H9 (cell line): ENCODE data around the gene TMEM132D. TPM values are rescaled to one million over a fixed set of nuclear protein-coding genes. Genes with fewer than 3 reads are reported as not detected.

Experiments used
- DNase-seq: peaks from one replicate; pipeline ENCODE4 v3.0.0-alpha.2; 2017
- H2AFZ ChIP-seq: one replicate; pipeline ENCODE4 v1.6.1; 2013; ENCODE audit warnings: mild to moderate bottlenecking, low read length, control low read depth, moderate library complexity
- H2AK5ac ChIP-seq: 2 replicates; pipeline ENCODE4 v1.6.1; 2013; ENCODE audit warnings: low read length, control low read depth, mixed read lengths; ENCODE audit not compliant: insufficient read length
- H2BK120ac ChIP-seq: one replicate; pipeline ENCODE4 v1.6.1; 2013; ENCODE audit warnings: low read depth, mild to moderate bottlenecking, low read length, control low read depth, inconsistent platforms; ENCODE audit not compliant: poor library complexity, severe bottlenecking
- H2BK12ac ChIP-seq: 2 replicates; pipeline ENCODE4 v1.6.1; 2013; ENCODE audit warnings: low read length, control low read depth, mixed read lengths, low read depth; ENCODE audit not compliant: insufficient read length
- H2BK15ac ChIP-seq: 2 replicates; pipeline ENCODE4 v1.6.1; 2013; ENCODE audit warnings: low read depth, low read length, control low read depth
- H2BK20ac ChIP-seq: one replicate; pipeline ENCODE4 v1.6.1; 2013; ENCODE audit warnings: low read depth, mild to moderate bottlenecking, low read length, control low read depth, inconsistent platforms; ENCODE audit not compliant: poor library complexity, severe bottlenecking
- H2BK5ac ChIP-seq: 2 replicates; pipeline ENCODE4 v1.6.1; 2013; ENCODE audit warnings: low read length, control low read depth, mixed read lengths; ENCODE audit not compliant: insufficient read length
- H3K14ac ChIP-seq: 2 replicates; pipeline ENCODE4 v1.6.1; 2013; ENCODE audit warnings: low read length, control low read depth; ENCODE audit not compliant: insufficient read depth
- H3K18ac ChIP-seq: 2 replicates; pipeline ENCODE4 v1.6.1; 2013; ENCODE audit warnings: low read depth, mild to moderate bottlenecking, mixed read lengths, low read length, control low read depth; ENCODE audit not compliant: insufficient read length
- H3K23ac ChIP-seq: 2 replicates; pipeline ENCODE4 v1.6.1; 2013; ENCODE audit warnings: low read length, control low read depth, mixed read lengths, low read depth; ENCODE audit not compliant: insufficient read length
- H3K23me2 ChIP-seq: 2 replicates; pipeline ENCODE4 v1.6.1; 2013; ENCODE audit warnings: low read depth, mild to moderate bottlenecking, mixed read lengths, low read length, control low read depth; ENCODE audit not compliant: insufficient read length, poor library complexity, severe bottlenecking
- H3K27ac ChIP-seq: 2 replicates; pipeline ENCODE4 v1.5.1; 2013; ENCODE audit warnings: low read length, control low read depth, mixed read lengths, low read depth; ENCODE audit not compliant: insufficient read length
- H3K27me3 ChIP-seq: 2 replicates; pipeline ENCODE4 v1.6.1; 2013; ENCODE audit warnings: low read length, control low read depth, inconsistent platforms; ENCODE audit not compliant: insufficient read depth
- H3K4ac ChIP-seq: 2 replicates; pipeline ENCODE4 v1.6.1; 2013; ENCODE audit warnings: low read depth, mild to moderate bottlenecking, control low read depth, inconsistent platforms, low read length, moderate library complexity
- H3K4me1 ChIP-seq: 2 replicates; pipeline ENCODE4 v1.6.1; 2013; ENCODE audit warnings: low read length, control low read depth, inconsistent platforms; ENCODE audit not compliant: insufficient read depth
- H3K4me2 ChIP-seq: 2 replicates; pipeline ENCODE4 v1.6.1; 2013; ENCODE audit warnings: low read length, control low read depth, mixed read lengths; ENCODE audit not compliant: insufficient read length, insufficient read depth
- H3K56ac ChIP-seq: 2 replicates; pipeline ENCODE4 v1.6.1; 2013; ENCODE audit warnings: low read depth, mild to moderate bottlenecking, mixed read lengths, low read length, control low read depth; ENCODE audit not compliant: insufficient read length
- H3K79me1 ChIP-seq: 2 replicates; pipeline ENCODE4 v1.6.1; 2013; ENCODE audit warnings: low read depth, mild to moderate bottlenecking, moderate library complexity, low read length, control low read depth, inconsistent platforms; ENCODE audit not compliant: insufficient read depth, poor library complexity, severe bottlenecking
- H3K79me2 ChIP-seq: 2 replicates; pipeline ENCODE4 v1.6.1; 2013; ENCODE audit warnings: low read length, control low read depth, inconsistent platforms; ENCODE audit not compliant: insufficient read depth
- H3K9ac ChIP-seq: 2 replicates; pipeline ENCODE4 v1.6.1; 2013; ENCODE audit warnings: low read length, control low read depth, mixed read lengths; ENCODE audit not compliant: insufficient read length; ENCODE audit errors: extremely low read depth
- H3K9me3 ChIP-seq: one replicate; pipeline ENCODE4 v1.6.1; 2013; ENCODE audit warnings: low read depth, low read length, inconsistent platforms; ENCODE audit not compliant: control insufficient read depth
- H3T11ph ChIP-seq: one replicate; pipeline ENCODE4 v1.6.1; 2013; ENCODE audit warnings: mild to moderate bottlenecking, low read length, control low read depth, inconsistent platforms
- H4K20me1 ChIP-seq: one replicate; pipeline ENCODE4 v1.6.1; 2013; ENCODE audit not compliant: control insufficient read depth, insufficient read length, insufficient read depth
- H4K5ac ChIP-seq: 2 replicates; pipeline ENCODE4 v1.6.1; 2013; ENCODE audit warnings: low read depth, mild to moderate bottlenecking, mixed read lengths, low read length, control low read depth; ENCODE audit not compliant: insufficient read length
- H4K8ac ChIP-seq: replicated peaks from 2 replicates; pipeline ENCODE4 v1.6.1; 2013; ENCODE audit warnings: low read length, control low read depth, mixed read lengths, low read depth; ENCODE audit not compliant: insufficient read length
- H4K91ac ChIP-seq: 2 replicates; pipeline ENCODE4 v1.6.1; 2013; ENCODE audit warnings: low read depth, mild to moderate bottlenecking, moderate library complexity, mixed read lengths, low read length, control low read depth; ENCODE audit not compliant: insufficient read length
- H3K27ac Mint-ChIP-seq, 3 experiments: 2 replicates in 2 of 3; 3 replicates in 1 of 3; pipeline ENCODE4 v1.8.0; 2020 to 2021; ENCODE audit warnings: mixed read lengths in 3 of 3, mild to moderate bottlenecking in 1 of 3, moderate library complexity in 1 of 3
- H3K27me3 Mint-ChIP-seq: 2 replicates; pipeline ENCODE4 v1.8.0; 2021; ENCODE audit warnings: low read depth, mild to moderate bottlenecking, moderate library complexity, mixed read lengths
- H3K36me3 Mint-ChIP-seq, 3 experiments: 2 replicates in 2 of 3; 3 replicates in 1 of 3; pipeline ENCODE4 v1.8.0; 2020 to 2021; ENCODE audit warnings: low read depth in 3 of 3, mixed read lengths in 3 of 3; ENCODE audit not compliant: insufficient read depth in 1 of 3
- H3K4me1 Mint-ChIP-seq, 2 experiments: 2 replicates each; pipeline ENCODE4 v1.8.0; 2020; ENCODE audit warnings: mixed read lengths in 2 of 2
- H3K4me3 Mint-ChIP-seq, 2 experiments: 2 replicates in 1 of 2; 3 replicates in 1 of 2; pipeline ENCODE4 v1.8.0; 2020 to 2021; ENCODE audit warnings: mild to moderate bottlenecking in 2 of 2, mixed read lengths in 2 of 2, moderate library complexity in 1 of 2
- H3K9me3 Mint-ChIP-seq, 2 experiments: 2 replicates in 1 of 2; 3 replicates in 1 of 2; pipeline ENCODE4 v1.8.0; 2020; ENCODE audit warnings: mild to moderate bottlenecking in 2 of 2, mixed read lengths in 2 of 2, moderate library complexity in 1 of 2
- CTCF ChIP-seq: fragments of 200-600 bp; sonication (generic); conservative IDR thresholded peaks from 3 replicates; pipeline ENCODE4 v1.8.0; 2021; ENCODE audit warnings: antibody characterized with exemption, mild to moderate bottlenecking
- WGBS: extraction: QIAGEN DNeasy Blood & Tissue Kit; methylation state at CpG from one replicate; pipeline ENCODE4 v1.1.7; 2013; ENCODE audit warnings: missing lambda C conversion rate, low lambda C conversion rate, mixed read lengths; ENCODE audit not compliant: insufficient read length; ENCODE audit errors: extremely low coverage; 5-methylcytosine and 5-hydroxymethylcytosine counted together
- total RNA-seq: library from RNA; stranded (reverse); gene quantifications from 2 replicates; pipeline ENCODE4 v1.2.1, GENCODE V29; 2021

The TMEM132D gene
- total RNA-seq, 1 experiment from 2014 or later, result 6.1 TPM

GRCh38 chr12:129604506-129604905, 299.3 kb downstream of the TMEM132D start:
- WGBS, result no CpG with 5 or more reads among the region's 4 CpGs
- H3K4me3 Mint-ChIP-seq, result no peak overlapping the region
- Histone ChIP-seq H3K23me2 (no peaks in the 10 kb centered on the region), H4K20me1 (no peaks in the 10 kb centered on the region), H3T11ph (no peak overlapping the region), H2BK12ac (no peak overlapping the region), H3K79me2 (no peaks in the 10 kb centered on the region), H2BK120ac (no peak overlapping the region), H3K9me3 (no peaks in the 10 kb centered on the region), H4K5ac (no peak overlapping the region), H2BK15ac (no peak overlapping the region), H2AK5ac (no peak overlapping the region), H2BK5ac (no peak overlapping the region), H2BK20ac (no peak overlapping the region), H3K18ac (no peak overlapping the region), H3K79me1 (no peaks in the 10 kb centered on the region), H3K4me2 (no peak overlapping the region), H3K4ac (no peak overlapping the region), H3K14ac (no peak overlapping the region), H3K27me3 (no peaks in the 10 kb centered on the region), H3K9ac (no peak overlapping the region), H3K56ac (no peak overlapping the region), H3K23ac (no peak overlapping the region), H3K27ac (no peak overlapping the region), H3K4me1 (peaks cover 11% of the 10 kb centered on the region), H2AFZ (no peak overlapping the region), H4K8ac (no peak overlapping the region), H4K91ac (no peak overlapping the region)
- peaks cover 42 to 43% of the 10 kb centered on the region in 2 experiments for H3K4me1 Mint-ChIP-seq
- H3K27me3 Mint-ChIP-seq, result no peaks in the 10 kb centered on the region
- no peak for DNase-seq
- no peak for TF ChIP-seq CTCF
- H3K27ac Mint-ChIP-seq, result no peak overlapping the region
- H3K36me3 Mint-ChIP-seq, result peaks cover 3 to 15% (median 12%) of the 10 kb centered on the region in 3 experiments
- H3K9me3 Mint-ChIP-seq, result peaks cover 3 to 16% of the 10 kb centered on the region in 2 experiments; a peak in 4 of 5 replicates
